ENCODE results near the gene AMPD2.
"Not testable (repeated sequence)": the region's sequence is repeated elsewhere in the genome, so short reads cannot be mapped to it uniquely, and the experiment has no call there.

AMPD2 gene

GRCh38 chr1:109664671-109665070 is 45.0 kb downstream of the AMPD2 start:
- DNase-seq (ENCODE audit: low read depth), result no peak
- H3K4me3 ChIP-seq (ENCODE audit: low read depth, low read length), result no peak overlapping the region
- TF ChIP-seq CTCF (IDR thresholded peaks at IDR 0.05; ENCODE audit: insufficient read depth, low read depth, low read length, missing control alignments), result no peak

GRCh38 chr1:109667452-109668122 is 48.0 kb downstream of the AMPD2 start, which contains the start of gene GSTM2:
Gene GSTM2 (plus strand): TSS chr1:109668057. CDS start chr1:109668116, 59 bp downstream.
- no peak for TF ChIP-seq CTCF (IDR thresholded peaks at IDR 0.05; ENCODE audit: insufficient read depth, low read depth, low read length, missing control alignments)
- no peak within 1 kb of the TSS for H3K4me3 ChIP-seq (ENCODE audit: low read depth, low read length)
- peak; percentile 43 for DNase-seq (ENCODE audit: low read depth)

GRCh38 chr1:109668123-109668775 is 48.6 kb downstream of the AMPD2 start:
- no peak overlapping the region for H3K4me3 ChIP-seq (ENCODE audit: low read depth, low read length)
- DNase-seq (ENCODE audit: low read depth), result no peak
- no peak for TF ChIP-seq CTCF (IDR thresholded peaks at IDR 0.05; ENCODE audit: insufficient read depth, low read depth, low read length, missing control alignments)

- no peak overlapping the region for H3K4me3 ChIP-seq (ENCODE audit: low read depth, low read length)
- no peak for DNase-seq (ENCODE audit: low read depth)
- no peak for TF ChIP-seq CTCF (IDR thresholded peaks at IDR 0.05; ENCODE audit: insufficient read depth, low read depth, low read length, missing control alignments)
Observed at GRCh38 chr1:109669246-109669948, 49.8 kb downstream of the AMPD2 start.

GRCh38 chr1:109669949-109670302 is 50.3 kb downstream of the AMPD2 start:
- not testable (repeated sequence) for DNase-seq (ENCODE audit: low read depth); H3K4me3 ChIP-seq (ENCODE audit: low read depth, low read length)

- TF ChIP-seq CTCF (IDR thresholded peaks at IDR 0.05; ENCODE audit: insufficient read depth, low read depth, low read length, missing control alignments), result no peak
- no peak for DNase-seq (ENCODE audit: low read depth)
- no peak overlapping the region for H3K4me3 ChIP-seq (ENCODE audit: low read depth, low read length)
Observed at GRCh38 chr1:109671067-109671466, 51.4 kb downstream of the AMPD2 start.

- DNase-seq (ENCODE audit: low read depth); H3K4me3 ChIP-seq (ENCODE audit: low read depth, low read length): not testable (repeated sequence)
Observed at GRCh38 chr1:109673861-109674260, 54.2 kb downstream of the AMPD2 start.

- DNase-seq (ENCODE audit: low read depth); H3K4me3 ChIP-seq (ENCODE audit: low read depth, low read length): not testable (repeated sequence)
Observed at GRCh38 chr1:109676683-109677381, 57.2 kb downstream of the AMPD2 start.

All from GM12865 (cell line).